GM18909 (cell line): ENCODE results near the gene NUDT4B.
"Not testable (repeated sequence)": the region's sequence is repeated elsewhere in the genome, so short reads cannot be mapped to it uniquely, and the experiment has no call there.

Experiments
- ATAC-seq: cut with Tn5 transposase; IDR thresholded peaks from one replicate; pipeline ENCODE4 v1.9.1; 2021; ENCODE audit warnings: mild to moderate bottlenecking; ENCODE audit not compliant: unreplicated experiment, poor library complexity

Gene NUDT4B

GRCh38 chr1:148734311-148734662 is 14.3 kb upstream of the NUDT4B start:
- not testable (repeated sequence) for ATAC-seq

- not testable (repeated sequence) for ATAC-seq
These were observed 13.0 kb upstream of the NUDT4B start for GRCh38 chr1:148735538-148735937.

- ATAC-seq: not testable (repeated sequence)
These were observed 9.9 kb upstream of the NUDT4B start for GRCh38 chr1:148738667-148739066.

GRCh38 chr1:148743200-148743599 is 5.4 kb upstream of the NUDT4B start:
- not testable (repeated sequence) for ATAC-seq

GRCh38 chr1:148743726-148744720 is 4.6 kb upstream of the NUDT4B start:
- ATAC-seq: not testable (repeated sequence)

GRCh38 chr1:148749335-148749681 is 734 bp downstream of the NUDT4B start:
- peak; percentile 87 for ATAC-seq

- ATAC-seq: not testable (repeated sequence)
These were observed 7.7 kb downstream of the NUDT4B start for GRCh38 chr1:148756231-148756630.

GRCh38 chr1:148757446-148757845 is 8.9 kb downstream of the NUDT4B start:
- ATAC-seq: not testable (repeated sequence)

GRCh38 chr1:148758412-148758811 is 9.8 kb downstream of the NUDT4B start:
- peak; percentile 98 for ATAC-seq

- not testable (repeated sequence) for ATAC-seq
These were observed 10.4 kb downstream of the NUDT4B start for GRCh38 chr1:148758925-148759324.

- not testable (repeated sequence) for ATAC-seq
These were observed 11.2 kb downstream of the NUDT4B start for GRCh38 chr1:148759749-148760148.

GRCh38 chr1:148760206-148760605 is 11.6 kb downstream of the NUDT4B start:
- not testable (repeated sequence) for ATAC-seq

- ATAC-seq: not testable (repeated sequence)
These were observed 12.8 kb downstream of the NUDT4B start for GRCh38 chr1:148761360-148761759.

GRCh38 chr1:148765238-148766019 is 16.9 kb downstream of the NUDT4B start:
- not testable (repeated sequence) for ATAC-seq

- ATAC-seq: not testable (repeated sequence)
These were observed 20.0 kb downstream of the NUDT4B start for GRCh38 chr1:148768541-148768940.

GRCh38 chr1:148769495-148769894 is 20.9 kb downstream of the NUDT4B start:
- ATAC-seq: not testable (repeated sequence)

GRCh38 chr1:148773690-148774089 is 25.1 kb downstream of the NUDT4B start:
- not testable (repeated sequence) for ATAC-seq

- not testable (repeated sequence) for ATAC-seq
These were observed 25.5 kb downstream of the NUDT4B start for GRCh38 chr1:148774102-148774501.

GRCh38 chr1:148775263-148775662 is 26.7 kb downstream of the NUDT4B start:
- not testable (repeated sequence) for ATAC-seq

- not testable (repeated sequence) for ATAC-seq
These were observed 29.1 kb downstream of the NUDT4B start for GRCh38 chr1:148777649-148778048.

- ATAC-seq: not testable (repeated sequence)
These were observed 31.8 kb downstream of the NUDT4B start for GRCh38 chr1:148780404-148780803.
